Colonic mucosa (tissue), 4 donors: Measurements from ENCODE around the gene MYOF. TPM values are rescaled to one million over a fixed set of nuclear protein-coding genes. Genes with fewer than 3 reads are reported as not detected.

Experiments
- DNase-seq: peaks from one replicate; pipeline ENCODE4 v3.0.0-alpha.2; 2020
- H3K27ac ChIP-seq: fragments of 200-600 bp; one replicate; pipeline ENCODE4 v1.8.0; 2021
- H3K27me3 ChIP-seq: fragments of 200-600 bp; one replicate; pipeline ENCODE4 v1.8.0; 2021
- H3K36me3 ChIP-seq: fragments of 200-600 bp; one replicate; pipeline ENCODE4 v1.8.0; 2021
- H3K4me1 ChIP-seq: fragments of 200-600 bp; one replicate; pipeline ENCODE4 v1.8.0; 2021; ENCODE audit warnings: mild to moderate bottlenecking
- H3K4me3 ChIP-seq: fragments of 200-600 bp; one replicate; pipeline ENCODE4 v1.8.0; 2021
- H3K9ac ChIP-seq, 2 donors: one replicate each; pipeline ENCODE4 v1.7.0; 2013; ENCODE audit warnings: control low read depth in 2 of 2, low read depth in 2 of 2, low read length in 2 of 2
- H3K9me3 ChIP-seq: fragments of 200-600 bp; one replicate; pipeline ENCODE4 v1.8.0; 2021
- CTCF ChIP-seq: fragments of 200-600 bp; IDR thresholded peaks from one replicate; pipeline ENCODE4 v1.8.0; 2022; ENCODE audit warnings: antibody characterized with exemption, mild to moderate bottlenecking
- intact Hi-C: fragments of 100-400 bp; cut with DNase I; formaldehyde crosslinking; loops from one replicate; pipeline ENCODE4 v1.14.1; 2022
- total RNA-seq, 2 donors: library from RNA; stranded (reverse); fragmentation: NEBNext Ultra II Directional in 1 of 2; extraction: Animal tissue kit (Norgen Biotek cat#: 25700) in 1 of 2; gene quantifications; one replicate each; pipeline ENCODE4 v1.2.1, GENCODE V29; 2021
- donor health status: healthy.
- donor health status: DM: no; HTN: no; CAD: no.
- donor health status: DM: no; HTN: no; CAD: no.

MYOF gene
- total RNA-seq, 2 donors from 2014 or later = 88.1 to 90.9 TPM

GRCh38 chr10:93415693-93416092 lies 66.4 kb downstream of the MYOF start:
- Histone ChIP-seq H3K27me3 (no peaks in the 10 kb centered on the region), H3K27ac (no peak overlapping the region), H3K9me3 (no peaks in the 10 kb centered on the region), H3K9ac (no peak overlapping the region), H3K36me3 (no peaks in the 10 kb centered on the region), H3K4me1 (peaks cover 14% of the 10 kb centered on the region), H3K4me3 (no peak overlapping the region)
- no peak for DNase-seq
- TF ChIP-seq CTCF = no peak
- intact Hi-C loops = no loop called here

- no peak overlapping the region for H3K9ac ChIP-seq
- no peaks in the 10 kb centered on the region for H3K9me3 ChIP-seq
- H3K27me3 ChIP-seq = no peaks in the 10 kb centered on the region
- TF ChIP-seq CTCF = no peak
- peaks cover 7% of the 10 kb centered on the region for H3K4me1 ChIP-seq
- DNase-seq = no peak
- intact Hi-C loops = no loop called here
- peak overlapping the region; percentile 24 for H3K27ac ChIP-seq
- no peak overlapping the region for H3K4me3 ChIP-seq
- no peaks in the 10 kb centered on the region for H3K36me3 ChIP-seq
Measured at GRCh38 chr10:93413252-93413689, 68.9 kb downstream of the MYOF start.

GRCh38 chr10:93412801-93413200 lies 69.3 kb downstream of the MYOF start:
- Histone ChIP-seq H3K27me3 (no peaks in the 10 kb centered on the region), H3K9ac (no peak overlapping the region), H3K36me3 (no peaks in the 10 kb centered on the region), H3K9me3 (no peaks in the 10 kb centered on the region), H3K4me1 (peaks cover 6% of the 10 kb centered on the region), H3K4me3 (no peak overlapping the region), H3K27ac (peak overlapping the region; percentile 24)
- intact Hi-C loops = no loop called here
- DNase-seq = no peak
- TF ChIP-seq CTCF = no peak

- Histone ChIP-seq H3K27ac (no peak overlapping the region), H3K36me3 (no peaks in the 10 kb centered on the region), H3K9me3 (no peaks in the 10 kb centered on the region), H3K4me1 (peaks cover 6% of the 10 kb centered on the region), H3K9ac (no peak overlapping the region), H3K27me3 (no peaks in the 10 kb centered on the region), H3K4me3 (no peak overlapping the region)
- no peak for TF ChIP-seq CTCF
- intact Hi-C loops = no loop called here
- no peak for DNase-seq
Measured at GRCh38 chr10:93410697-93411348, 71.3 kb downstream of the MYOF start.

- TF ChIP-seq CTCF = no peak
- H3K9me3 ChIP-seq = no peaks in the 10 kb centered on the region
- no peak overlapping the region for H3K9ac ChIP-seq
- H3K36me3 ChIP-seq = no peaks in the 10 kb centered on the region
- peaks cover 6% of the 10 kb centered on the region for H3K4me1 ChIP-seq
- no peaks in the 10 kb centered on the region for H3K27me3 ChIP-seq
- no peak overlapping the region for H3K4me3 ChIP-seq
- no peak for DNase-seq
- intact Hi-C loops = no loop called here
- no peak overlapping the region for H3K27ac ChIP-seq
Measured at GRCh38 chr10:93408783-93409182, 73.4 kb downstream of the MYOF start.
